NCI-H2081 treated with DMSO at 0.1 percent for 48 hours (cell line): Measurements from ENCODE around the gene TIMM29.

Experiments
- DNase-seq: peaks from one replicate; lab custom pipeline; 2025; lab: John Stamatoyannopoulos, UW

Gene TIMM29

GRCh38 chr19:10928563-10929401 lies at the start of gene TIMM29, which contains the start of gene YIPF2:
Gene TIMM29 (plus strand): TSS chr19:10928811. CDS start chr19:10928823, 12 bp downstream.
Gene YIPF2 (minus strand): TSS chr19:10928639. CDS start chr19:10928410, 229 bp downstream.
- peak; percentile 96 for DNase-seq

- no peak for DNase-seq
Observed at GRCh38 chr19:10881403-10882107, 47.1 kb upstream of the TIMM29 start.

- DNase-seq: no peak
Observed at GRCh38 chr19:10882108-10882457, 46.5 kb upstream of the TIMM29 start.

- DNase-seq: no peak
Observed at GRCh38 chr19:10884274-10884673, 44.3 kb upstream of the TIMM29 start.

- DNase-seq: no peak
Observed at GRCh38 chr19:10885201-10886169, 43.1 kb upstream of the TIMM29 start.

- no peak for DNase-seq
Observed at GRCh38 chr19:10887616-10888367, 40.8 kb upstream of the TIMM29 start.

GRCh38 chr19:10888421-10888866 lies 40.2 kb upstream of the TIMM29 start:
- DNase-seq: no peak

GRCh38 chr19:10889880-10890279 lies 38.7 kb upstream of the TIMM29 start:
- DNase-seq: no peak

- DNase-seq: no peak
Observed at GRCh38 chr19:10891405-10892086, 37.1 kb upstream of the TIMM29 start.

- DNase-seq: no peak
Observed at GRCh38 chr19:10892256-10892655, 36.4 kb upstream of the TIMM29 start.

GRCh38 chr19:10894911-10895213 lies 33.7 kb upstream of the TIMM29 start:
- no peak for DNase-seq

GRCh38 chr19:10895363-10895762 lies 33.2 kb upstream of the TIMM29 start:
- DNase-seq: no peak

GRCh38 chr19:10895920-10896319 lies 32.7 kb upstream of the TIMM29 start:
- no peak for DNase-seq

GRCh38 chr19:10896851-10897526 lies 31.6 kb upstream of the TIMM29 start:
- peak; percentile 36 for DNase-seq

- no peak for DNase-seq
Observed at GRCh38 chr19:10898633-10899032, 30.0 kb upstream of the TIMM29 start.

GRCh38 chr19:10899151-10899653 lies 29.4 kb upstream of the TIMM29 start:
- no peak for DNase-seq

- no peak for DNase-seq
Observed at GRCh38 chr19:10907925-10908324, 20.7 kb upstream of the TIMM29 start.

GRCh38 chr19:10908380-10908960 lies 20.1 kb upstream of the TIMM29 start:
- no peak for DNase-seq

- no peak for DNase-seq
Observed at GRCh38 chr19:10911579-10912363, 16.8 kb upstream of the TIMM29 start.
